CD14-positive monocyte (primary cell): ENCODE results near the gene AHCYL1. TPM values are rescaled to one million over a fixed set of nuclear protein-coding genes. Genes with fewer than 3 reads are reported as not detected.

ENCODE experiments used
- DNase-seq, 3 donors: peaks; one replicate each; pipeline ENCODE4 v3.0.0-alpha.2; 2011 to 2022
- H2AFZ ChIP-seq: 2 replicates; pipeline ENCODE4 v1.6.0; 2012; ENCODE audit warnings: mild to moderate bottlenecking, low read depth, low read length, inconsistent platforms; ENCODE audit not compliant: insufficient read depth, poor library complexity, severe bottlenecking
- H3K27ac ChIP-seq, 2 donors: 1 replicate in 1 of 2; 2 replicates in 1 of 2; pipeline ENCODE4 v1.5.1; 2012 to 2013; ENCODE audit warnings: low read length in 2 of 2, control low read depth in 1 of 2, inconsistent platforms in 1 of 2, low read depth in 1 of 2, mild to moderate bottlenecking in 1 of 2
- H3K27me3 ChIP-seq, 2 donors: one replicate each; pipeline versions ENCODE4 v1.6.0 to v1.6.1; 2011 to 2013; ENCODE audit warnings: low read length in 2 of 2; ENCODE audit not compliant: control insufficient read depth in 2 of 2, insufficient read depth in 2 of 2
- H3K36me3 ChIP-seq, 2 donors: replicated peaks in 1 of 2; 1 replicate in 1 of 2; 2 replicates in 1 of 2; pipeline versions ENCODE4 v1.5.1 to v1.6.1; 2012 to 2013; ENCODE audit warnings: low read length in 2 of 2, control low read depth in 1 of 2, inconsistent platforms in 1 of 2, mild to moderate bottlenecking in 1 of 2; ENCODE audit not compliant: insufficient read depth in 2 of 2, control insufficient read depth in 1 of 2
- H3K4me1 ChIP-seq, 2 donors: 1 replicate in 1 of 2; 2 replicates in 1 of 2; pipeline versions ENCODE4 v1.5.1 to v1.6.1; 2012 to 2013; ENCODE audit warnings: low read length in 2 of 2, control low read depth in 1 of 2, inconsistent platforms in 1 of 2, mild to moderate bottlenecking in 1 of 2, moderate library complexity in 1 of 2; ENCODE audit not compliant: insufficient read depth in 2 of 2, control insufficient read depth in 1 of 2
- H3K4me2 ChIP-seq: replicated peaks from 2 replicates; pipeline ENCODE3; 2012; ENCODE audit warnings: low read length, moderate library complexity, mild to moderate bottlenecking; ENCODE audit not compliant: poor library complexity, severe bottlenecking; ENCODE audit errors: extremely low read depth
- H3K4me3 ChIP-seq, 3 experiments: fragments of 200-600 bp in 1 of 3; sonication (generic) in 1 of 3; replicated peaks in 1 of 3; 1 replicate in 2 of 3; 2 replicates in 1 of 3; pipeline ENCODE4 v1.5.1; 2011 to 2013; ENCODE audit warnings: low read length in 3 of 3, mild to moderate bottlenecking in 3 of 3, control low read depth in 2 of 3, low read depth in 2 of 3, inconsistent platforms in 1 of 3, moderate library complexity in 1 of 3
- H3K79me2 ChIP-seq: 2 replicates; pipeline ENCODE4 v1.6.0; 2012; ENCODE audit warnings: mild to moderate bottlenecking, control low read depth, inconsistent platforms, low read length, moderate library complexity; ENCODE audit not compliant: insufficient read depth
- H3K9ac ChIP-seq: 2 replicates; pipeline ENCODE4 v1.6.0; 2017; ENCODE audit warnings: low read length, mild to moderate bottlenecking; ENCODE audit not compliant: insufficient read depth, poor library complexity, severe bottlenecking
- H3K9me3 ChIP-seq, 2 donors: replicated peaks in 1 of 2; 1 replicate in 1 of 2; 2 replicates in 1 of 2; pipeline versions ENCODE4 v1.5.1 to v1.6.1; 2012 to 2013; ENCODE audit warnings: low read length in 2 of 2, control low read depth in 1 of 2; ENCODE audit not compliant: control insufficient read depth in 1 of 2, insufficient read depth in 1 of 2
- H4K20me1 ChIP-seq: 2 replicates; pipeline ENCODE4 v1.6.0; 2012; ENCODE audit warnings: mild to moderate bottlenecking, low read length, control low read depth, moderate library complexity; ENCODE audit not compliant: insufficient read depth
- H3K27ac Mint-ChIP-seq, 7 donors: one replicate each; pipeline ENCODE4 v1.8.0; 2020; ENCODE audit warnings: mild to moderate bottlenecking in 7 of 7, mixed read lengths in 7 of 7, moderate library complexity in 6 of 7, inconsistent platforms in 2 of 7
- H3K27me3 Mint-ChIP-seq, 3 donors: one replicate each; pipeline ENCODE4 v1.8.0; 2021 to 2022; ENCODE audit warnings: low read depth in 3 of 3, mild to moderate bottlenecking in 3 of 3, mixed read lengths in 3 of 3, moderate library complexity in 3 of 3, inconsistent platforms in 1 of 3
- H3K36me3 Mint-ChIP-seq, 2 donors: one replicate each; pipeline ENCODE4 v1.8.0; 2020; ENCODE audit warnings: mixed read lengths in 2 of 2, inconsistent platforms in 1 of 2, mild to moderate bottlenecking in 1 of 2
- H3K4me1 Mint-ChIP-seq: one replicate; pipeline ENCODE4 v1.8.0; 2020; ENCODE audit warnings: mild to moderate bottlenecking, mixed read lengths
- H3K4me3 Mint-ChIP-seq, 2 donors: one replicate each; pipeline ENCODE4 v1.8.0; 2020; ENCODE audit warnings: mild to moderate bottlenecking in 2 of 2, mixed read lengths in 2 of 2, moderate library complexity in 1 of 2
- H3K9me3 Mint-ChIP-seq, 7 donors: one replicate each; pipeline ENCODE4 v1.8.0; 2020 to 2022; ENCODE audit warnings: mixed read lengths in 7 of 7, mild to moderate bottlenecking in 6 of 7, moderate library complexity in 6 of 7, inconsistent platforms in 2 of 7
- WGBS: methylation state at CpG from one replicate; pipeline ENCODE4 v1.1.5; 2013; ENCODE audit warnings: missing lambda C conversion rate; ENCODE audit not compliant: insufficient coverage; 5-methylcytosine and 5-hydroxymethylcytosine counted together
- intact Hi-C, 2 donors: fragments of 100-400 bp; cut with micrococcal nuclease; formaldehyde crosslinking; loops; one replicate each; pipeline versions ENCODE4 v1.15.0 to v1.15.1; 2023
- polyA plus RNA-seq, 3 donors: library from polyadenylated mRNA; depleted of rRNA in 1 of 3; unstranded in 2 of 3; stranded (reverse) in 1 of 3; fragments of 300-500 nt in 2 of 3; fragments of >200 nt in 1 of 3; fragmentation: Illumina TruSeq in 2 of 3; gene quantifications; 1 replicate in 2 of 3; 2 replicates in 1 of 3; pipeline ENCODE4 v1.2.3, GENCODE V29; 2012 to 2021
- TF ChIP-seq, protein P1 (sequence below): fragments of 200-600 bp; IDR thresholded peaks from one replicate; pipeline ENCODE4 v1.8.0; 2022; ENCODE audit warnings: antibody characterized with exemption, mild to moderate bottlenecking

The AHCYL1 gene
- polyA plus RNA-seq, 3 donors, result 39.1 to 63.9 (median 48.8) TPM

DNA sequence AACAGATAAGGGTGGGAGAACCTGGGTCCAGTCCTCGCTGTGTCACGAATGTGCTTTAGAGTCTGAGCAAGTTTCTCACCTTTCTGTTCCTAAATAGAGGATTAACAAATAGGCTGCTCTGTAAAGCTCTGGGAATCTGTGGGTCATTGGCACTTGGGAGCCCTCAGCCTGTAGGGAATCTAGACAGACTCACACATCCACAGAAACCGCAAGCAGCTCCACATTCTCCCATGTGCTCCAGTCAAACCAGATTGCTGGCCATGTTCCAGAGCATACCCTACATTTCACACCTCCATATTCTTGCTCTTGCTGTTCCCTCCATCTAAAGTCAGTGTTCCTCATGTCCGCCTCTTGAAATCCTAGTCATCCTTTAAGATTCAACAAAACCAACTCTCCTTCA, 7.8 kb upstream of the AHCYL1 start:
- H3K36me3 ChIP-seq, result no peaks in the 10 kb centered on the region
- intact Hi-C loops, result no loop called here
- TF ChIP-seq, protein P1, sequence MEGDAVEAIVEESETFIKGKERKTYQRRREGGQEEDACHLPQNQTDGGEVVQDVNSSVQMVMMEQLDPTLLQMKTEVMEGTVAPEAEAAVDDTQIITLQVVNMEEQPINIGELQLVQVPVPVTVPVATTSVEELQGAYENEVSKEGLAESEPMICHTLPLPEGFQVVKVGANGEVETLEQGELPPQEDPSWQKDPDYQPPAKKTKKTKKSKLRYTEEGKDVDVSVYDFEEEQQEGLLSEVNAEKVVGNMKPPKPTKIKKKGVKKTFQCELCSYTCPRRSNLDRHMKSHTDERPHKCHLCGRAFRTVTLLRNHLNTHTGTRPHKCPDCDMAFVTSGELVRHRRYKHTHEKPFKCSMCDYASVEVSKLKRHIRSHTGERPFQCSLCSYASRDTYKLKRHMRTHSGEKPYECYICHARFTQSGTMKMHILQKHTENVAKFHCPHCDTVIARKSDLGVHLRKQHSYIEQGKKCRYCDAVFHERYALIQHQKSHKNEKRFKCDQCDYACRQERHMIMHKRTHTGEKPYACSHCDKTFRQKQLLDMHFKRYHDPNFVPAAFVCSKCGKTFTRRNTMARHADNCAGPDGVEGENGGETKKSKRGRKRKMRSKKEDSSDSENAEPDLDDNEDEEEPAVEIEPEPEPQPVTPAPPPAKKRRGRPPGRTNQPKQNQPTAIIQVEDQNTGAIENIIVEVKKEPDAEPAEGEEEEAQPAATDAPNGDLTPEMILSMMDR, result no peak
- no peak overlapping the region for H2AFZ ChIP-seq
- WGBS, result 96% methylated on average over 2 of the region's 4 CpGs
- H3K9me3 Mint-ChIP-seq, result no peaks in the 10 kb centered on the region
- H3K4me2 ChIP-seq, result no peak overlapping the region
- no peaks in the 10 kb centered on the region for H4K20me1 ChIP-seq
- no peak overlapping the region for H3K27ac Mint-ChIP-seq
- no peak overlapping the region for H3K4me3 ChIP-seq
- H3K4me3 Mint-ChIP-seq, result no peak overlapping the region
- no peaks in the 10 kb centered on the region for H3K79me2 ChIP-seq
- no peak overlapping the region for H3K27ac ChIP-seq
- H3K4me1 Mint-ChIP-seq, result peaks cover 4% of the 10 kb centered on the region
- no peaks in the 10 kb centered on the region for H3K36me3 Mint-ChIP-seq
- no peaks in the 10 kb centered on the region for H3K27me3 ChIP-seq
- no peak overlapping the region for H3K9ac ChIP-seq
- peaks cover 2 to 7% (median 4%) of the 10 kb centered on the region in 3 donors for H3K27me3 Mint-ChIP-seq
- DNase-seq, result no peak
- H3K4me1 ChIP-seq, result no peaks in the 10 kb centered on the region
- H3K9me3 ChIP-seq, result no peaks in the 10 kb centered on the region

GRCh38 chr1:109977225-109977624, 7.3 kb upstream of the AHCYL1 start:
- Mint-ChIP-seq H3K4me3 (no peak overlapping the region), H3K4me1 (peaks cover 4% of the 10 kb centered on the region), H3K27ac (no peak overlapping the region), H3K27me3 (peaks cover 2 to 7% (median 4%) of the 10 kb centered on the region in 3 donors), H3K9me3 (no peaks in the 10 kb centered on the region), H3K36me3 (no peaks in the 10 kb centered on the region)
- Histone ChIP-seq H3K9ac (no peak overlapping the region), H3K4me3 (no peak overlapping the region), H3K36me3 (no peaks in the 10 kb centered on the region), H3K9me3 (no peaks in the 10 kb centered on the region), H3K4me2 (no peak overlapping the region), H3K79me2 (no peaks in the 10 kb centered on the region), H4K20me1 (no peaks in the 10 kb centered on the region), H3K27ac (no peak overlapping the region), H3K27me3 (no peaks in the 10 kb centered on the region), H2AFZ (no peak overlapping the region), H3K4me1 (no peaks in the 10 kb centered on the region)
- no peak for DNase-seq
- intact Hi-C loops, result no loop called here
- 100% methylated on average over 4 of the region's 8 CpGs for WGBS
- TF ChIP-seq, protein P1, result no peak
